Measurements from ENCODE around the gene NECAB2.

NECAB2 gene

DNA sequence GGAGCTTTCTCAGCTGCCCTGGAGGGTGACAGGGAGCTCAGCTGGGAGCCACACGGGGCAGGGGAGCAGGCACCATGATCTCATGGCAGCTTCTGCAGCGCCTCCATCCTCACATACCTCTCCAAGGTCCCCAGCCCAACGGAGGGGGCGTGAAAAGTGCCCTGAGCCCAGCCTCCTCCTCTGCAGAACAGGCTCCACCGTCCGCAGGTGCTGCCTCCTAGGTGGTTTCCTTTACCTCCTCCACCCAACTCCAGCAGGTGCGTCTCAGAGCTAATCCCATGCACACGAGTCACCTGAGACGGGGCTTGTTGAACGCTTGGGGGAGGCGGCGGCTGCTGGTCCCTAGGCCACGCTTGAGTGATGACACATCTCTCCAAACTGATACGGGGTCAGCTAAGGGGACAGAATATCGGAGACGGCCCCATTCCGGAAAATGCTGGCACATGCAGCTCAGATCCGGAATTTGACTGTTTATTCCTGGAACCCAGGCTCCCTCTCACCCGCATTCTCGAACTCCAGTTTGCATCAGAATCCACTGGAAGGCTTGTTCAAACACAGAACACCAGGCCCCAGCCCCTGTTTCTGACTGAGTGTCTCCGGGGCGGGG lies 74.9 kb downstream of the NECAB2 start:
- Mint-ChIP-seq H3K4me3 (no peak overlapping the region), H3K4me1 (peaks cover 13% of the 10 kb centered on the region), H3K27ac (no peak overlapping the region), H3K27me3 (peaks cover 62% of the 10 kb centered on the region), H3K9me3 (no peaks in the 10 kb centered on the region)
- ATAC-seq (no peak), DNase-seq (no peak)

DNA sequence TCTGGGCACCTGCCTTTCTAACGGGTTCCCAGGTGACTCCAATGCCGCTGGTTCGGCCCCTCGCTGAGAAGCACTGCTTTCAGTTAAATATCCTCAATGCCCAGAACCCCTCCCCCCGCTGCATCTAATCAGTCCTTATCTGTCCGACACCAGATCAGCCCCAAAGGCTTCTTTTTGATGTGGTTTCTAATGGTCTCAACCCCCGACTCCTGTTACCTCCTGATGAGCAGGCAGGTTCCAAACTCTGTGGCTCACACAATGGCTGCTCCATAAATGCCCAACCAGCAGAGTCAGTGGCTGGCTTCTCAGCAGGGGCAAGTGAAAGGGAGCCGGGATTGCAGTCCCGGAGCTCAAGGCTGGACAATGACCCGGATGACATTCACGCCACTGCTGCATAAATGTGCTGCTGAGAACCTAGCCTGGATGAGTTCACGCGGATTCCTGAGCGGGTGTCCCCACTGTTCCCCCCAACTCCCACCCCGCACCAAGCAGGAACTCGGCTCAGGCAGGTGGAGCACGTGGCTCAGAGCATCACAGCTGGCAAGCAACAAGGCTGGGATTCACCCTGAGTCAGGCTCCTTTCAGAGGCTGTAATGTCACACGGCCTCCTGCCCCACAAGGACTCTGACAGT lies 75.6 kb downstream of the NECAB2 start:
- no peak for DNase-seq
- Mint-ChIP-seq H3K27ac (no peak overlapping the region), H3K9me3 (no peaks in the 10 kb centered on the region), H3K27me3 (peaks cover 62% of the 10 kb centered on the region), H3K4me3 (no peak overlapping the region), H3K4me1 (peaks cover 13% of the 10 kb centered on the region)
- ATAC-seq, result peak; percentile 48

DNA sequence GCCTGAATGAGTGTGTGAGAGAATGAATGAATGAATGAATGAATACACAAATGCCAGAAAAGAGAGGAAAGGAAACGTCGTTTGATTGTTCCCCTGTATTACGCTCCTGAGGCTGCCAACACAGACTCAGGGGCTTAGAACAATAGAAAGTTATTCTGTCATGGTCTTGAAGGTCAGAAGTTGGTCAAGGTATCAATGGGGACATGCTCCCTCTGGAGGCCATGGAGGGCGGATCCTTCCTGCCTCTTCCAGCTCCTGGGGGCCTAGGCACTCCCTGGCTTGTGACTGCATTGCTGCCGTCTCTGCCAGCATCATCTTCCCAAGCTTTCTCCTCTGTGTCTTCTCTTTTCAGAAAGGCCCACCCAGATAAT lies 76.1 kb downstream of the NECAB2 start:
- Mint-ChIP-seq H3K27me3 (peaks cover 57% of the 10 kb centered on the region), H3K27ac (no peak overlapping the region), H3K4me1 (peaks cover 13% of the 10 kb centered on the region), H3K9me3 (no peaks in the 10 kb centered on the region), H3K4me3 (no peak overlapping the region)
- ATAC-seq (peak; percentile 16), DNase-seq (no peak)

DNA sequence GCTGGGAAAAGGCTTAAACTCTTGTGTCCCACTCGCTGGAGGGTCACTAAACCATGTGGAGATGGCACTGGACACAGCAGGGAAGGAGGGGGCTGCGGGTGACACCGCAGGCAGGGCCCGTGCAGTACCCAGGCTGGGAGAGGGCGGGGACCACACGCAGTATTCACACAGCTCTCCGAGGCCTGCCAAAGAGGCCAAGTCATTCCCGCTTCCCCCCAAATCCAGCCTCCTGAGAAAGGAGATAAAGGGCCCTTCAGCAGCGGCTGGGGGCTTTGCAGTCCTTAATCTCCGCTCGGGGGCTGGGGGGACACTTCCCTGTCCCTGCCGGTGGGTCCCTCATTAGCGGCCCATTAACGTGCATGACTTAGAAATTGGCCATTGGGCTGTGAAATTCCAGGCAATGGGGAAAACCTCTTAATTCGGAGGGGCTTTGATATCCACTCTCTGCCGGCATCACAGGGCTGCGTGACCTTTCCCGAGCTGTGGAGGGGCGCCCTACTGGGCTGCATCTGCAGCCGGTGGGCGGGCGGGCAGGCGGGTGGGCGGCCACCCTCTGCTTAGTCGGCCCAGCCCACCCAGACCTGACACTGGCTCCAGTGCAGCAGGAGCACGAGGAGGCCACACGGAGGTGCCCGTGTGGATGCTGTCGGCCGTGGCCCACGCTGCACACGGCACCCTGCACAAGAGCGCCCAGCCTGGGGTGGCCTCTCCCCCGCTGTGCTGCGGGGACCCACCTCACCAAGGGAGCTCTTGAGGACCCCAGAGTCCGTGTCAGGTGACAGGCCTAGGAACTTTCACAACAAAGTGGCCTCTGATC lies 77.2 kb downstream of the NECAB2 start:
- peaks cover 13% of the 10 kb centered on the region for H3K4me1 Mint-ChIP-seq
- DNase-seq (no peak), ATAC-seq (no peak)
- H3K27ac Mint-ChIP-seq, result no peak overlapping the region
- no peak overlapping the region for H3K4me3 Mint-ChIP-seq
- no peaks in the 10 kb centered on the region for H3K9me3 Mint-ChIP-seq
- H3K27me3 Mint-ChIP-seq, result peaks cover 50% of the 10 kb centered on the region

DNA sequence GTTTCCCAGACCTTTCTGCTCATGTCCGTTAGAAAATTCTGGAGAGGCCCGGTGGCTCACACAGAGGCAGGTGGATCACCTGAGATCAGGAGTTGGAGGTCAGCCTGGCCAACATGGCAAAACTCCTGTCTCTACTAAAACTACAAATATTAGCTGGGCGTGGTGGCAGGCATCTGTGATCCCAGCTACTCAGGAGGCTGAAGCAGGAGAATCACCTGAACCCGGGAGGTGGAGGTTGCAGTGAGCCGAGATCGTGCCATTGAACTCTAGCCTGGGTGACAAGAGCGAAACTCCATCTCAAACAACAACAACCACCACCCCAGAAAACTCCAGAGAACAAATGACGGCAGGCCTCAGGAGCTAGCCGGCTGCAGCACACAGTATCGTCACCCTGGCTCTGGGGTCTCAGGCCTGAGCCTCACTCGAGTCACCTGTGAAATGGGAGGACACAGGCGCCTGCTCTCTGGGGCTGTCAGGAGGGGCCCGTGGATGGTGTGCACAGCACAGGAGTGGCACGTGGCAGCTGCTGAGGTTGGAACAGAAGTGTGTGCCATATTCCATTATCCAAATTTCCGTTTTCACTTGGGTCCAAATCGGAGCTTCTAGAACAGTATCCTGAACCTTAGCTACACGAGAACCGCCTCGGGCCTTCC lies 77.9 kb downstream of the NECAB2 start:
- H3K27me3 Mint-ChIP-seq, result peaks cover 42% of the 10 kb centered on the region
- ATAC-seq, result no peak
- H3K4me1 Mint-ChIP-seq, result peaks cover 13% of the 10 kb centered on the region

DNA sequence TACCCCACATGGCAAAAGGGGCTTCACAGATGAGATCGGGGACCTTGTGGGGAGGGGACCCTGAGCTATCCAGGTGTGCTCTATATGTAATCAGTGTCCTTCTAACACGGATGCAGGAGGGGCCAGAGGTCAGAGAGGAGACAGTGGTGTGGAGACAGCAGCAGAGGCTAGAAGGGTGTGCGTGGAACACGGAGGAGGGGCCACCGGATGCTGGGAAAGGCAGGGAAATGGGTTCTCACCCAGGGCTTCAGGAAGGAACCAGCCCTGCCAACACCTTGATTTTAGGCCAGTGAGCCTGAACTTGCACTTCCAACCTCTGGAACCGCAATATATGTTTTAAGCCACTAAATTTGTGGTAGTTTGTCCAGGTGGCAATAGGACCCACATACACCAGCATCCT lies 79.2 kb downstream of the NECAB2 start:
- peaks cover 30% of the 10 kb centered on the region for H3K27me3 Mint-ChIP-seq
- no peak overlapping the region for H3K4me3 Mint-ChIP-seq
- H3K27ac Mint-ChIP-seq, result peak overlapping the region in 1 of 2 donors; percentile 46
- H3K9me3 Mint-ChIP-seq, result no peaks in the 10 kb centered on the region
- DNase-seq (no peak), ATAC-seq (no peak)
- H3K4me1 Mint-ChIP-seq, result peaks cover 13% of the 10 kb centered on the region

More for the DNA sequence above, 77.9 kb downstream of the NECAB2 start:
- Mint-ChIP-seq H3K27ac (no peak overlapping the region), H3K9me3 (no peaks in the 10 kb centered on the region), H3K4me3 (no peak overlapping the region)
- DNase-seq, result no peak

DNA sequence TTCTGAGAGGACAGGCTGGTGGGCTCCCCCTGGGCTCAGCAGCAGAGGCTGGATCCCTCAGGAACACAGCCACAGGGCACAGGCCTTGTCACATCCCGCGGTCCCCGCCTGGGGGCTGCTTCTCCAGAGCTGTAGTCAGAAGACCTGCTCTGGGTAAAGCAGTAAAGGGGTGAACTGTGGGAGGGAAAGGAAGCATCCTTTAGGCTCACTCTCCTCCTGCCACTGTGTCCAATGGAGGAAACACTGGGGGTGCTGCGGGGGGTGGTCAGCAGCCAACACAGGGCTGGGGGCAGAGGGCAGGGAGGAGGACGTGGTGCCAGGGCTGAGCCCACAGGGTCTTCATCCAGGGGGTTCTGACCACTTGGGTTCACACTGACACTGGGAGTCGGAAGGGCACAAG lies 79.6 kb downstream of the NECAB2 start:
- Mint-ChIP-seq H3K27me3 (peaks cover 25% of the 10 kb centered on the region), H3K4me3 (no peak overlapping the region), H3K9me3 (no peaks in the 10 kb centered on the region), H3K4me1 (peaks cover 13% of the 10 kb centered on the region), H3K27ac (peak overlapping the region in 1 of 2 donors; percentile 54)
- DNase-seq, result no peak
- no peak for ATAC-seq

DNA sequence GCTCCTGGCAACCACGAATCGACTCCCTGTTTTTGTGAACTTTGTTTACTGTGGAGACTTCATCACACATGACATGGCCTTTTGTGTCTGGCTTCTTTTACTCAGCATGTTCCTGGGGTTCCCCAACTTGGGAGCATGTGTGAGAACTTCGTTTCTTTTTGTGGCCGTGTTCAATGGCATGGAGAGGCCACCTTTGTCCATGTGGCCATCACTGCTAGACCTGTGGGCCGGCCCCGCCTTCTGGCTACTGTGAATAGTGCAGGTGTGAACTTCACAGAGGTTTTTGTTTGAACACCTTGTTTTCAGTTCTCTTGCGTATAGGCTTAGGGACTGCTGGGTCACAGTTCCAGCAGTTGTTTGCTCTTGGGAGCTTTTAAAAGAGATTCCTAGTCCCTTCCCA lies 80.2 kb downstream of the NECAB2 start:
- DNase-seq (no peak), ATAC-seq (no peak)
- Mint-ChIP-seq H3K4me1 (peaks cover 9% of the 10 kb centered on the region), H3K9me3 (no peaks in the 10 kb centered on the region), H3K27me3 (peaks cover 19% of the 10 kb centered on the region), H3K27ac (no peak overlapping the region), H3K4me3 (no peak overlapping the region)

DNA sequence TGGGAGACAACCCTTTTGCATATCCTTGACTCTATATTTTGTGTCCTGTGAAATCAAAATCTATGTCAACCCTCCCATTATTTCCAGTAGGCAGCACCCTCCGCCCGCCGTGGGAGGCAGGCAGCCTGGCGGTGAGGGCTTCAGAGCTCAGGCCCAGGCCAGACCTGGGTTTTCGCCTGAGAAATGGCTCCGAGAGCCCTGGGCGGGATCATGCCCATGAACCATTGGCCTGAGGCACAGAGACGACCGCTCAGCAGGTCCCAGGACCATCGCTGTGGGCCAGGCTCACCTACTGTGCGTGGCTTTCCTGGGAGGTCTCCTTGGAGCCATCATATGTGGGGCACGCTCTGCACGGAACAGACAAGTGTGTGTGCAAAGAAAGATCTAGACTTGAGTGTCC lies 80.8 kb downstream of the NECAB2 start:
- Mint-ChIP-seq H3K9me3 (no peaks in the 10 kb centered on the region), H3K27me3 (peaks cover 13% of the 10 kb centered on the region), H3K4me1 (peaks cover 3% of the 10 kb centered on the region), H3K27ac (no peak overlapping the region), H3K4me3 (no peak overlapping the region)
- ATAC-seq (no peak), DNase-seq (no peak)

DNA sequence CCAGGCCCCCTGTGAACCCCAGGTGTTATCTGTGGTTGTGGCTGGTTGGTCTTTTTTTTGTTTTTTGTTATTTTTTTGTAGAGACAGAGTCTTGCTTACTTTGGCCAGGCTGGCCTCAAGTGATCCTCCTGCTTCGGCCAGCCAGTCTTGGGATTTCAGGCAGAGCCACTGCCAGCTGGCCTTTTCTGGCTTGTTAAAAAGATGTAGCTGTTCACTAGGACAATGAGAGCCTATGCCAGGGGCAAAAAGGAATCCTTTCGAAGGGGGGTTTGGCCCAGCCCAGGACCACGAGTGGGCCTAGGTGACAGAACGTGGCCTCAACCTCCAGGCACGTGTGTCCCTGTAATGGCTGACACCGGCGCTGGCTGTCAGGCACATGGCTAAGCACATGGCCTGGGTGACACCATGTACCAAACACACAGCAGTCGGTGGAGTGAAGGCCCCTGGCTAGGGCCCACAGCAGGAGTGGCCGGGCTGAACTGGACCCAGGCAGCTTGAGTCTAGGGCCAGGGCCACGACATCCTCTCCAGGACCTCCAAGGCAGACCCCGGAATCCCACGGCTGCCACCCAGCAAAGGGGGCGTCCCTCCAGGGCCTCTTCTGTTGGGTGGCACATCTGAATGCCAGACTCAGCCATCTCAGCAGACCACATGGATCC lies 81.5 kb downstream of the NECAB2 start:
- no peak for ATAC-seq
- H3K4me1 Mint-ChIP-seq, result no peaks in the 10 kb centered on the region
- H3K4me3 Mint-ChIP-seq, result no peak overlapping the region
- no peak for DNase-seq
- peaks cover 6% of the 10 kb centered on the region for H3K27me3 Mint-ChIP-seq
- H3K27ac Mint-ChIP-seq, result peak overlapping the region in 1 of 2 donors; percentile 57
- no peaks in the 10 kb centered on the region for H3K9me3 Mint-ChIP-seq

DNA sequence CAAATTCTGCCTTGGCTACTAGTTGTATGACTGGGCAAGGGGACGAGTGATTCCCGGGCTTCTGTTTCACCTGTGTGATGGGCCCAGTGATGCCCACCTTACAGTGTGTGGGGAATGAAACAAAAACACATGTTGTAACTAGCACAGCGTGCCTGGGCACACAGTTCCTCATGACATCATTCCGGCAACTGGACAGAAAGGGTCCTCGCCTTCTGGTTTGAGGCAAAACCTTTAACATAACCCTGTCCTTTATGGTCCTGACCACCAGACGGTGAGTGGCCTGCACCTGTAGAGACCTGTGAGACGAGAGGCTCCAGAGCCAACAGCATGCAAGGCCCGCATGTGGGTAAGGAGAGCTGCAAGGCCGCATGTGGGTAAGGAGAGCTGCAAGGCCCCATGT lies 82.3 kb downstream of the NECAB2 start:
- no peak for ATAC-seq
- Mint-ChIP-seq H3K4me1 (no peaks in the 10 kb centered on the region), H3K4me3 (no peak overlapping the region), H3K9me3 (no peaks in the 10 kb centered on the region), H3K27me3 (no peaks in the 10 kb centered on the region), H3K27ac (peak overlapping the region; percentile 75 to 91)
- DNase-seq, result no peak

DNA sequence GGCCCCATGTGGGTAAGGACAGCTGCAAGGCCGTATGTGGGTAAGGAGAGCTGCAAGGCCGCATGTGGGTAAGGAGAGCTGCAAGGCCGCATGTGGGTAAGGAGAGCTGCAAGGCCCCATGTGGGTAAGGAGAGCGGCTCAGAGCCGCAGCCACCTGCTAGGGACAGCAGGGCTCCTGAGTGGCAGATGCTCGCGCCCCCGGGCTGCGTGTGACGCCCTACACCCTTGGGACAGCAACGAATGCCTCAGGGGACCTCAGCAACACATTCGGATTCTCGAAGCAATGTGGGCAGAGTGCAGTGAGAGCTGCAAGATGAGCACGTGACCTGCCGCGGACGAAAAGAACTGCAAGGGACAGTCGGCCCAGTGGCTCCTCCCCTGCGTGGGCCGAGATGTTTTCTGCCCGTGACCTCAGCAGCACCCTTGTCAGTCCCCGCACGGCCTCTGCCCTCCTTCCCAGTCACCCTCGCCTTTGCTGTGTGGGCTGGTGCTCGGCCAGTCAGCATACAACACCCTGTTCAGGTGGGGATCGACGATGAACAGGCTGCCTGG lies 84.1 kb downstream of the NECAB2 start:
- Mint-ChIP-seq H3K27me3 (no peaks in the 10 kb centered on the region), H3K4me1 (no peaks in the 10 kb centered on the region), H3K9me3 (no peaks in the 10 kb centered on the region), H3K4me3 (no peak overlapping the region), H3K27ac (no peak overlapping the region)
- no peak for ATAC-seq
- no peak for DNase-seq

All from stimulated activated naive CD8-positive, alpha-beta T cell treated with anti-CD3 and anti-CD28 coated beads, Interleukin-15, amount 100 ng/mL, for 72 hours (primary cell).